DOHH2 (cell line): ENCODE measurements around the gene NSD2.

Source experiments
- H3F3A ChIP-seq: fragments of 200-600 bp; sonication (generic), shearing (Covaris generic); 2 replicates; pipeline ENCODE4 v1.6.0; 2016; ENCODE audit warnings: antibody characterized with exemption, mild to moderate bottlenecking; ENCODE audit not compliant: control insufficient read depth, insufficient read depth
- H3K27ac ChIP-seq: fragments of 200-600 bp; sonication (generic); 2 replicates; pipeline ENCODE4 v1.5.1; 2014; ENCODE audit warnings: low read depth, mild to moderate bottlenecking, low read length, moderate library complexity
- H3K27me3 ChIP-seq: fragments of 200-600 bp; sonication (generic); 2 replicates; pipeline ENCODE4 v1.6.1; 2014; ENCODE audit warnings: mild to moderate bottlenecking, low read length, mixed read lengths; ENCODE audit not compliant: control insufficient read depth
- H3K36me3 ChIP-seq: fragments of 200-600 bp; sonication (generic); 2 replicates; pipeline ENCODE4 v1.6.1; 2014; ENCODE audit warnings: mild to moderate bottlenecking, low read length, moderate library complexity, mixed read lengths; ENCODE audit not compliant: control insufficient read depth
- H3K4me1 ChIP-seq: fragments of 200-600 bp; sonication (generic); 2 replicates; pipeline ENCODE4 v1.6.1; 2014; ENCODE audit warnings: mild to moderate bottlenecking, low read length, mixed read lengths; ENCODE audit not compliant: control insufficient read depth
- H3K4me2 ChIP-seq: fragments of 200-600 bp; sonication (generic); 2 replicates; pipeline ENCODE4 v1.6.0; 2014; ENCODE audit warnings: mild to moderate bottlenecking, low read length, moderate library complexity
- H3K4me3 ChIP-seq: fragments of 200-600 bp; sonication (generic); 2 replicates; pipeline ENCODE4 v1.5.1; 2014; ENCODE audit warnings: mild to moderate bottlenecking, low read length, mixed read lengths
- H3K79me2 ChIP-seq: fragments of 200-600 bp; sonication (generic); 2 replicates; pipeline ENCODE4 v1.6.1; 2014; ENCODE audit warnings: mild to moderate bottlenecking, low read length, mixed read lengths; ENCODE audit not compliant: control insufficient read depth
- H3K9me2 ChIP-seq: fragments of 200-600 bp; sonication (generic); replicated peaks from 2 replicates; pipeline ENCODE4 v1.6.1; 2014; ENCODE audit warnings: mild to moderate bottlenecking, low read length, mixed read lengths; ENCODE audit not compliant: control insufficient read depth
- H3K9me3 ChIP-seq: fragments of 200-600 bp; sonication (generic); 2 replicates; pipeline ENCODE4 v1.6.1; 2014; ENCODE audit warnings: antibody characterized with exemption, low read length, mixed read lengths; ENCODE audit not compliant: control insufficient read depth, insufficient read depth
- H4K20me1 ChIP-seq: fragments of 200-600 bp; sonication (generic); 2 replicates; pipeline ENCODE4 v1.6.0; 2014; ENCODE audit warnings: low read depth, mild to moderate bottlenecking, antibody characterized with exemption, low read length, moderate library complexity; ENCODE audit not compliant: control insufficient read depth, insufficient read depth
- EZH2phosphoT487 ChIP-seq: fragments of 200-600 bp; sonication (generic); IDR thresholded peaks from 2 replicates; pipeline ENCODE4 v1.6.1; 2017; ENCODE audit warnings: borderline replicate concordance, mild to moderate bottlenecking, antibody characterized with exemption, low read length, moderate library complexity, mixed read lengths
- TF ChIP-seq, protein P1 (sequence below): fragments of 200-600 bp; sonication (generic); IDR thresholded peaks from one replicate; pipeline ENCODE4 v1.5.1; 2014; ENCODE audit warnings: antibody characterized with exemption, mild to moderate bottlenecking, low read depth, low read length; ENCODE audit not compliant: poor library complexity, severe bottlenecking

The NSD2 gene

DNA sequence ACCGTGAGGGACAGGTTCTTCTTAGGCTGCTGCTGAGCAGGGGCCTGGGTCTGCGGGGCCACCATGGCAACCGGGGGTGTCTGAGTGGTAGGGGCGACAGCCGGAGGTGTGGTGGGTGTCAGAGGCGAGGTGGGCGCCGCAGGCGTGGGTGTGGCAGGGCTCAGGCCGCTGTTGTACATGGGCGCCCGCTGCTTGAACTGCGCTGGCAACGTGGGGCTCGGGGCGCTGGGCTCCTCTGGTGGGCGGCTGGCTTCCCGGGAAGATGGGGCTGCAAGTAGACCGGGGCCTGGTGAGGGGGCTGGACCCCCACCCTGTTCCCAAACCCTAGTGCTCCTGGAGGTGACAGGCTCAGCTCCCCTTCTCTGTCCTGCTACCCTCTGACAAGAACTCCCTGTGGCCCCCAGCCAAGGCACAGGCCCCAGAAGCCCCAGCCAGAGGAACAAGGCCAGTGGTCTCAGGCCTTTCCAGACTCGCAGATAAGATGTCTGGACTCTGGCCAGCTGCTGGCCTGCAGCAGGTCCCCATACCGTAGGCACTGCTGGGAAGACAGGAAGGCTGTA, 112.7 kb downstream of the NSD2 start:
- Histone ChIP-seq H3K9me3 (no peaks in the 10 kb centered on the region), H3K27ac (no peak overlapping the region), H3K36me3 (peaks cover 87% of the 10 kb centered on the region), H3F3A (peaks cover 30% of the 10 kb centered on the region), H4K20me1 (no peaks in the 10 kb centered on the region), H3K4me3 (no peak overlapping the region), H3K79me2 (no peaks in the 10 kb centered on the region), H3K4me1 (no peaks in the 10 kb centered on the region), H3K4me2 (no peak overlapping the region), H3K27me3 (no peaks in the 10 kb centered on the region), H3K9me2 (no peaks in the 10 kb centered on the region)
- TF ChIP-seq, protein P1, sequence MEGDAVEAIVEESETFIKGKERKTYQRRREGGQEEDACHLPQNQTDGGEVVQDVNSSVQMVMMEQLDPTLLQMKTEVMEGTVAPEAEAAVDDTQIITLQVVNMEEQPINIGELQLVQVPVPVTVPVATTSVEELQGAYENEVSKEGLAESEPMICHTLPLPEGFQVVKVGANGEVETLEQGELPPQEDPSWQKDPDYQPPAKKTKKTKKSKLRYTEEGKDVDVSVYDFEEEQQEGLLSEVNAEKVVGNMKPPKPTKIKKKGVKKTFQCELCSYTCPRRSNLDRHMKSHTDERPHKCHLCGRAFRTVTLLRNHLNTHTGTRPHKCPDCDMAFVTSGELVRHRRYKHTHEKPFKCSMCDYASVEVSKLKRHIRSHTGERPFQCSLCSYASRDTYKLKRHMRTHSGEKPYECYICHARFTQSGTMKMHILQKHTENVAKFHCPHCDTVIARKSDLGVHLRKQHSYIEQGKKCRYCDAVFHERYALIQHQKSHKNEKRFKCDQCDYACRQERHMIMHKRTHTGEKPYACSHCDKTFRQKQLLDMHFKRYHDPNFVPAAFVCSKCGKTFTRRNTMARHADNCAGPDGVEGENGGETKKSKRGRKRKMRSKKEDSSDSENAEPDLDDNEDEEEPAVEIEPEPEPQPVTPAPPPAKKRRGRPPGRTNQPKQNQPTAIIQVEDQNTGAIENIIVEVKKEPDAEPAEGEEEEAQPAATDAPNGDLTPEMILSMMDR = no peak
- no peak for TF ChIP-seq EZH2phosphoT487

DNA sequence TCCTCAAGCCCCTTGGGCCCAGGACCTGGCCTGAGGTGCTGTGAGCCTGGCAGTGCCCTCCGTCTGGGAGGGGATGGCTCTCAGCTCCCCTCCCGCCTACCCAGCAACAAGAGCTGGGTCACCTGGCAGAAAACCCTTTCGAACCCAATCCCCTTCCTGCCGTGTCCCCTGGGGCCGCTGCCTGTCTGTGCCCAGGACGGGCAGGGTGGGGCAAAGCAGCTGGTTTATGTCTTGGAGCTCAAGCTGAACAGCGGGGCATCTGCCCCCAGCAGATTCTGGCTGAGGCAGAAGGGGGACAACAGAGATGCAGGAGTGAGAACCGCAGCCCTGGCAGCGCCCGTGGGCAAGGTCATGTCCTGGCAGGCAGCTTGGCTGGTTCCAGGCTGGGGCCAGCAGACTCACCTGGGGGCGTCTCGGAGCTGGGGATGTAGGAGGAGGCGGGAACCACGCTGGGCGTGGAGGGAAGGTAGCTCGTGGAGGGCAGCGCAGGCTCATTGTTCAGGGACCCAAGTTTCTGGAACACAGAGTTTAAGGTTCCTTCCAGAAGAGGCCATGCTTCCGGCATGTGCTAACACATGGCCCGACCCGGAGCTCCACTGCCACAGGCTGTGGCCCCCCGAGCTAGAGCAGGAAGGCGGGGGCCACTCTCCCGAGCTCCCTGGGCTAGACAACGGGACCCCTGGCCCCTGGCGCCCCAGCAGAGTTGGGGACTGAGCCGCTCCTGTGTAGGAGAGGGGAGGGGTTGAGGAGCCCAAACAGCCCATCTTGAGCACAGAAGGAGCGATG, 113.4 kb downstream of the NSD2 start:
- TF ChIP-seq, protein P1 = no peak
- TF ChIP-seq EZH2phosphoT487 = no peak
- Histone ChIP-seq H3K4me2 (no peak overlapping the region), H3K4me1 (no peaks in the 10 kb centered on the region), H3F3A (peaks cover 24% of the 10 kb centered on the region), H3K79me2 (no peaks in the 10 kb centered on the region), H4K20me1 (no peaks in the 10 kb centered on the region), H3K4me3 (no peak overlapping the region), H3K36me3 (peaks cover 86% of the 10 kb centered on the region), H3K27me3 (no peaks in the 10 kb centered on the region), H3K27ac (no peak overlapping the region), H3K9me2 (no peaks in the 10 kb centered on the region), H3K9me3 (no peaks in the 10 kb centered on the region)

DNA sequence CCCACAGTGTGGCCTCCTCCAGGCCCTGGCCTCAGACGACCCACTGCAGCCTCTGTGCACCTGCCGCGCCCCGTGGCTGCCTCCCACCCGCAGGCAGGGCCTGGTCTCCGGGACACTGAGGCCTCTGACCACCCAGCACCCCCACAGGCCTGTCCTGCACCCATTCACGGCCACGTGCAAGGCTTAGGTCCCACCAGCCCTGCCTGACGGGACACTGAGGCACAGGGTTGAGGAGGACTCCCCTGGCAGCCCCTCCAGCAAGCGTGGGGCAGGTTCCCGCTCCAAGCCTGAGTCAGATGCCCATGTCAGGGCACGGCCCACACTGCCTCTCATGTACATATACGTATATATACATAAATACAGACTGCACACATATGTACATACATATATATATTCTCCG, 114.1 kb downstream of the NSD2 start:
- Histone ChIP-seq H3K27ac (no peak overlapping the region), H3F3A (peaks cover 19% of the 10 kb centered on the region), H3K79me2 (no peaks in the 10 kb centered on the region), H3K4me3 (no peak overlapping the region), H3K9me2 (no peaks in the 10 kb centered on the region), H3K36me3 (peaks cover 84% of the 10 kb centered on the region), H3K27me3 (no peaks in the 10 kb centered on the region), H3K4me2 (no peak overlapping the region), H4K20me1 (no peaks in the 10 kb centered on the region), H3K4me1 (no peaks in the 10 kb centered on the region), H3K9me3 (no peaks in the 10 kb centered on the region)
- TF ChIP-seq, protein P1 = no peak
- TF ChIP-seq EZH2phosphoT487 = no peak
